Lower leg skin (tissue), 3 donors: ENCODE data around the gene CD200R1.

Source experiments
- CTCF ChIP-seq, 3 donors: fragments of 450-650 bp; IDR thresholded peaks; one replicate each; pipeline ENCODE4 v1.5.1; 2016; ENCODE audit warnings: antibody characterized with exemption in 3 of 3, mild to moderate bottlenecking in 3 of 3, moderate library complexity in 2 of 3
- POLR2A ChIP-seq, 2 donors: fragments of 450-650 bp; IDR thresholded peaks; one replicate each; pipeline ENCODE4 v1.6.1; 2016 to 2017; ENCODE audit warnings: antibody characterized with exemption in 2 of 2, mild to moderate bottlenecking in 1 of 2, moderate library complexity in 1 of 2

GRCh38 chr3:113005611-113006010 is 30.7 kb upstream of the CD200R1 start:
- TF ChIP-seq POLR2A (IDR thresholded peaks at IDR 0.05) (no peak), CTCF (IDR thresholded peaks at IDR 0.05) (no peak)
